ENCODE measurements around the gene OGFOD3. TPM values are rescaled to one million over a fixed set of nuclear protein-coding genes. Genes with fewer than 3 reads are reported as not detected.
"Not testable (repeated sequence)": the region's sequence is repeated elsewhere in the genome, so short reads cannot be mapped to it uniquely, and the experiment has no call there.

OGFOD3 gene
- total RNA-seq, 1 experiment from 2014 or later: 25.0 TPM

GRCh38 chr17:82361885-82362633, 56.3 kb downstream of the OGFOD3 start:
- Histone ChIP-seq H3K27me3 (replicated peaks; ENCODE audit: insufficient read depth, low read depth, low read length, poor library complexity) (no peaks in the 10 kb centered on the region), H3K4me1 (ENCODE audit: insufficient read depth, low read length, poor library complexity, severe bottlenecking) (peaks cover 4% of the 10 kb centered on the region), H3K4me3 (ENCODE audit: low read depth, low read length, poor library complexity, severe bottlenecking) (no peak overlapping the region), H3K27ac (ENCODE audit: low read depth, low read length, poor library complexity, severe bottlenecking) (no peak overlapping the region), H3K36me3 (ENCODE audit: insufficient read depth, low read length, poor library complexity, severe bottlenecking) (no peaks in the 10 kb centered on the region), H3K9me3 (ENCODE audit: low read depth, low read length, poor library complexity, severe bottlenecking) (no peaks in the 10 kb centered on the region)
- DNase-seq (ENCODE audit: low spot score): no peak
- POLR2A ChIA-PET (ENCODE audit: low non-redundant PET): interaction anchor here (0.6 kb wide), 1 partner anchor 529 kb away, joined by 4 read pairs; the partner anchor contains the start of gene MCRIP1
- intact Hi-C loops (cut with micrococcal nuclease; ENCODE audit: unreplicated experiment): no loop called here
- TF ChIP-seq EZH2 (IDR thresholded peaks at IDR 0.05; ENCODE audit: borderline replicate concordance, low read depth, low read length, poor library complexity, severe bottlenecking) (no peak), CTCF (conservative IDR thresholded peaks at IDR 0.05; ENCODE audit: low read depth, low read length) (no peak)
- no TSS peak for BruUV-seq (replicated peaks)
- CTCF ChIA-PET: interaction anchor here (0.9 kb wide), 1 partner anchor 412 kb away, joined by 5 read pairs; no protein-coding TSS in a partner anchor

- POLR2A ChIA-PET (ENCODE audit: low non-redundant PET): interaction anchor here (0.7 kb wide), 1 partner anchor 220 kb away, joined by 4 read pairs; no protein-coding TSS in a partner anchor
- intact Hi-C loops (cut with micrococcal nuclease; ENCODE audit: unreplicated experiment); H3K9me3 ChIP-seq (ENCODE audit: low read depth, low read length, poor library complexity, severe bottlenecking); H3K27me3 ChIP-seq (replicated peaks; ENCODE audit: insufficient read depth, low read depth, low read length, poor library complexity); BruUV-seq (replicated peaks); CTCF ChIA-PET; H3K4me1 ChIP-seq (ENCODE audit: insufficient read depth, low read length, poor library complexity, severe bottlenecking); H3K36me3 ChIP-seq (ENCODE audit: insufficient read depth, low read length, poor library complexity, severe bottlenecking); H3K27ac ChIP-seq (ENCODE audit: low read depth, low read length, poor library complexity, severe bottlenecking); DNase-seq (ENCODE audit: low spot score); H3K4me3 ChIP-seq (ENCODE audit: low read depth, low read length, poor library complexity, severe bottlenecking): not testable (repeated sequence)
These were observed 58.8 kb downstream of the OGFOD3 start for GRCh38 chr17:82359451-82360074.

- POLR2A ChIA-PET (ENCODE audit: low non-redundant PET): interaction anchor here (0.7 kb wide), 1 partner anchor 221 kb away, joined by 4 read pairs; no protein-coding TSS in a partner anchor
- CTCF ChIA-PET: no interaction called here
These were observed 59.7 kb downstream of the OGFOD3 start, which contains the start of gene TEX19 for GRCh38 chr17:82358465-82359350. TEX19 (plus strand) TSS chr17:82359247; CDS start chr17:82362151, 2,904 bp downstream.

More at GRCh38 chr17:82358465-82359350, 59.7 kb downstream of the OGFOD3 start, which contains the start of gene TEX19:
- no peaks in the 10 kb centered on the region for H3K9me3 ChIP-seq (ENCODE audit: low read depth, low read length, poor library complexity, severe bottlenecking)
- peak; percentile 72 for DNase-seq (ENCODE audit: low spot score)
- no peaks in the 10 kb centered on the region for H3K36me3 ChIP-seq (ENCODE audit: insufficient read depth, low read length, poor library complexity, severe bottlenecking)
- intact Hi-C loops (cut with micrococcal nuclease; ENCODE audit: unreplicated experiment): no loop called here
- H3K4me3 ChIP-seq (ENCODE audit: low read depth, low read length, poor library complexity, severe bottlenecking): no peak within 1 kb of the TSS
- H3K27ac ChIP-seq (ENCODE audit: low read depth, low read length, poor library complexity, severe bottlenecking): peak within 1 kb of the TSS; percentile 29
- no peaks in the 10 kb centered on the region for H3K27me3 ChIP-seq (replicated peaks; ENCODE audit: insufficient read depth, low read depth, low read length, poor library complexity)
- H3K4me1 ChIP-seq (ENCODE audit: insufficient read depth, low read length, poor library complexity, severe bottlenecking): no peaks in the 10 kb centered on the region
- TF ChIP-seq EZH2 (IDR thresholded peaks at IDR 0.05; ENCODE audit: borderline replicate concordance, low read depth, low read length, poor library complexity, severe bottlenecking): no peak
- no peak for TF ChIP-seq CTCF (conservative IDR thresholded peaks at IDR 0.05; ENCODE audit: low read depth, low read length)
- BruUV-seq (replicated peaks): TSS peak; percentile 89

Measured in A673 (cell line).